ENCODE data around the gene NIPSNAP3A.
A peak's percentile ranks its signal among the peaks of the same experiment; 100 is the strongest.

Gene NIPSNAP3A

GRCh38 chr9:104779946-104780535 lies 32.6 kb downstream of the NIPSNAP3A start:
- Mint-ChIP-seq H3K27me3 (no peaks in the 10 kb centered on the region), H3K9me3 (no peaks in the 10 kb centered on the region), H3K36me3 (ENCODE audit: low read depth) (peaks cover 37% of the 10 kb centered on the region), H3K4me3 (no peak overlapping the region), H3K27ac (peak overlapping the region; percentile 72), H3K4me1 (ENCODE audit: low read depth) (peaks cover 17% of the 10 kb centered on the region)
- intact Hi-C loops (cut with micrococcal nuclease), result loop anchor here (5.0 kb wide), 1 partner anchor 377 kb away; no protein-coding TSS in a partner anchor

- Mint-ChIP-seq H3K27ac (peak overlapping the region; percentile 72), H3K4me3 (no peak overlapping the region), H3K27me3 (no peaks in the 10 kb centered on the region), H3K36me3 (ENCODE audit: low read depth) (peaks cover 46% of the 10 kb centered on the region), H3K9me3 (no peaks in the 10 kb centered on the region), H3K4me1 (ENCODE audit: low read depth) (peaks cover 17% of the 10 kb centered on the region)
- intact Hi-C loops (cut with micrococcal nuclease), result loop anchor here (5.0 kb wide), 1 partner anchor 376 kb away; no protein-coding TSS in a partner anchor
Measured at GRCh38 chr9:104780796-104781395, 33.4 kb downstream of the NIPSNAP3A start.

GRCh38 chr9:104783588-104783987 lies 36.1 kb downstream of the NIPSNAP3A start:
- Mint-ChIP-seq H3K27ac (no peak overlapping the region), H3K9me3 (no peaks in the 10 kb centered on the region), H3K27me3 (no peaks in the 10 kb centered on the region), H3K4me1 (ENCODE audit: low read depth) (peaks cover 17% of the 10 kb centered on the region), H3K36me3 (ENCODE audit: low read depth) (peaks cover 68% of the 10 kb centered on the region), H3K4me3 (no peak overlapping the region)
- intact Hi-C loops (cut with micrococcal nuclease), result loop anchor here (5.0 kb wide), 1 partner anchor 374 kb away; no protein-coding TSS in a partner anchor

GRCh38 chr9:104784098-104784497 lies 36.6 kb downstream of the NIPSNAP3A start:
- Mint-ChIP-seq H3K27ac (no peak overlapping the region), H3K4me1 (ENCODE audit: low read depth) (peaks cover 17% of the 10 kb centered on the region), H3K4me3 (no peak overlapping the region), H3K36me3 (ENCODE audit: low read depth) (peaks cover 68% of the 10 kb centered on the region), H3K27me3 (no peaks in the 10 kb centered on the region), H3K9me3 (no peaks in the 10 kb centered on the region)
- intact Hi-C loops (cut with micrococcal nuclease), result loop anchor here (5.0 kb wide), 1 partner anchor 373 kb away; no protein-coding TSS in a partner anchor

- intact Hi-C loops (cut with micrococcal nuclease), result no loop called here
- peaks cover 86% of the 10 kb centered on the region for H3K36me3 Mint-ChIP-seq (ENCODE audit: low read depth)
Measured at GRCh38 chr9:104786293-104786692, 38.8 kb downstream of the NIPSNAP3A start.

GRCh38 chr9:104787306-104788015 lies 40.0 kb downstream of the NIPSNAP3A start:
- intact Hi-C loops (cut with micrococcal nuclease), result no loop called here
- no peaks in the 10 kb centered on the region for H3K27me3 Mint-ChIP-seq
- peaks cover 94% of the 10 kb centered on the region for H3K36me3 Mint-ChIP-seq (ENCODE audit: low read depth)
- H3K4me3 Mint-ChIP-seq, result no peak overlapping the region
- H3K9me3 Mint-ChIP-seq, result no peaks in the 10 kb centered on the region
- H3K27ac Mint-ChIP-seq, result no peak overlapping the region
- H3K4me1 Mint-ChIP-seq (ENCODE audit: low read depth), result peaks cover 7% of the 10 kb centered on the region

More at GRCh38 chr9:104786293-104786692, 38.8 kb downstream of the NIPSNAP3A start:
- H3K9me3 Mint-ChIP-seq, result no peaks in the 10 kb centered on the region
- H3K27ac Mint-ChIP-seq, result no peak overlapping the region
- no peaks in the 10 kb centered on the region for H3K27me3 Mint-ChIP-seq
- H3K4me1 Mint-ChIP-seq (ENCODE audit: low read depth), result peaks cover 7% of the 10 kb centered on the region
- no peak overlapping the region for H3K4me3 Mint-ChIP-seq

GRCh38 chr9:104788251-104788650 lies 40.8 kb downstream of the NIPSNAP3A start:
- H3K9me3 Mint-ChIP-seq, result no peaks in the 10 kb centered on the region
- intact Hi-C loops (cut with micrococcal nuclease), result no loop called here
- peaks cover 94% of the 10 kb centered on the region for H3K36me3 Mint-ChIP-seq (ENCODE audit: low read depth)
- peaks cover 7% of the 10 kb centered on the region for H3K4me1 Mint-ChIP-seq (ENCODE audit: low read depth)
- H3K4me3 Mint-ChIP-seq, result no peak overlapping the region
- no peaks in the 10 kb centered on the region for H3K27me3 Mint-ChIP-seq
- no peak overlapping the region for H3K27ac Mint-ChIP-seq

- Mint-ChIP-seq H3K4me1 (ENCODE audit: low read depth) (peaks cover 19% of the 10 kb centered on the region), H3K27me3 (no peaks in the 10 kb centered on the region), H3K27ac (no peak overlapping the region), H3K36me3 (ENCODE audit: low read depth) (peaks cover 94% of the 10 kb centered on the region), H3K4me3 (no peak overlapping the region), H3K9me3 (no peaks in the 10 kb centered on the region)
- intact Hi-C loops (cut with micrococcal nuclease), result no loop called here
Measured at GRCh38 chr9:104794070-104794469, 46.6 kb downstream of the NIPSNAP3A start.

- H3K27ac Mint-ChIP-seq, result peak overlapping the region; percentile 71
Measured at GRCh38 chr9:104795082-104795481, 47.6 kb downstream of the NIPSNAP3A start.

GRCh38 chr9:104795857-104796256 lies 48.4 kb downstream of the NIPSNAP3A start:
- H3K4me1 Mint-ChIP-seq (ENCODE audit: low read depth), result peaks cover 19% of the 10 kb centered on the region
- peak overlapping the region; percentile 71 for H3K27ac Mint-ChIP-seq
- no peaks in the 10 kb centered on the region for H3K27me3 Mint-ChIP-seq
- H3K36me3 Mint-ChIP-seq (ENCODE audit: low read depth), result peaks cover 98% of the 10 kb centered on the region
- no peaks in the 10 kb centered on the region for H3K9me3 Mint-ChIP-seq
- intact Hi-C loops (cut with micrococcal nuclease), result no loop called here
- no peak overlapping the region for H3K4me3 Mint-ChIP-seq

More at GRCh38 chr9:104795082-104795481, 47.6 kb downstream of the NIPSNAP3A start:
- intact Hi-C loops (cut with micrococcal nuclease), result no loop called here
- Mint-ChIP-seq H3K4me1 (ENCODE audit: low read depth) (peaks cover 19% of the 10 kb centered on the region), H3K27me3 (no peaks in the 10 kb centered on the region), H3K36me3 (ENCODE audit: low read depth) (peaks cover 94% of the 10 kb centered on the region), H3K4me3 (no peak overlapping the region), H3K9me3 (no peaks in the 10 kb centered on the region)

GRCh38 chr9:104798209-104798995 lies 50.9 kb downstream of the NIPSNAP3A start:
- Mint-ChIP-seq H3K27me3 (no peaks in the 10 kb centered on the region), H3K36me3 (ENCODE audit: low read depth) (peaks cover 100% of the 10 kb centered on the region), H3K9me3 (no peaks in the 10 kb centered on the region), H3K4me1 (ENCODE audit: low read depth) (peaks cover 19% of the 10 kb centered on the region), H3K27ac (no peak overlapping the region), H3K4me3 (no peak overlapping the region)
- intact Hi-C loops (cut with micrococcal nuclease), result no loop called here

- no peak overlapping the region for H3K4me3 Mint-ChIP-seq
- no peak overlapping the region for H3K27ac Mint-ChIP-seq
- intact Hi-C loops (cut with micrococcal nuclease), result no loop called here
- H3K9me3 Mint-ChIP-seq, result no peaks in the 10 kb centered on the region
- peaks cover 12% of the 10 kb centered on the region for H3K4me1 Mint-ChIP-seq (ENCODE audit: low read depth)
- no peaks in the 10 kb centered on the region for H3K27me3 Mint-ChIP-seq
- peaks cover 100% of the 10 kb centered on the region for H3K36me3 Mint-ChIP-seq (ENCODE audit: low read depth)
Measured at GRCh38 chr9:104800068-104800785, 52.7 kb downstream of the NIPSNAP3A start.

GRCh38 chr9:104802110-104802509 lies 54.6 kb downstream of the NIPSNAP3A start:
- Mint-ChIP-seq H3K4me3 (no peak overlapping the region), H3K9me3 (no peaks in the 10 kb centered on the region), H3K27me3 (no peaks in the 10 kb centered on the region), H3K36me3 (ENCODE audit: low read depth) (peaks cover 100% of the 10 kb centered on the region), H3K4me1 (ENCODE audit: low read depth) (no peaks in the 10 kb centered on the region), H3K27ac (no peak overlapping the region)
- intact Hi-C loops (cut with micrococcal nuclease), result no loop called here

Data from dendritic cell treated with granulocyte-macrophage colony-stimulating factor and Interleukin-4, amounts not matched to agents 40 ng/mL and 50 ng/mL, for 4 days (primary cell).